NOMO-1 treated with dmso at 0.1 percent for 144 hours (cell line): ENCODE data around the gene SDCCAG8.
"Not testable (repeated sequence)": the region's sequence is repeated elsewhere in the genome, so short reads cannot be mapped to it uniquely, and the experiment has no call there.

Source experiments
- DNase-seq: peaks from one replicate; lab custom pipeline; 2025; ENCODE audit not compliant: unreplicated experiment; lab: John Stamatoyannopoulos, UW

Gene SDCCAG8

DNA sequence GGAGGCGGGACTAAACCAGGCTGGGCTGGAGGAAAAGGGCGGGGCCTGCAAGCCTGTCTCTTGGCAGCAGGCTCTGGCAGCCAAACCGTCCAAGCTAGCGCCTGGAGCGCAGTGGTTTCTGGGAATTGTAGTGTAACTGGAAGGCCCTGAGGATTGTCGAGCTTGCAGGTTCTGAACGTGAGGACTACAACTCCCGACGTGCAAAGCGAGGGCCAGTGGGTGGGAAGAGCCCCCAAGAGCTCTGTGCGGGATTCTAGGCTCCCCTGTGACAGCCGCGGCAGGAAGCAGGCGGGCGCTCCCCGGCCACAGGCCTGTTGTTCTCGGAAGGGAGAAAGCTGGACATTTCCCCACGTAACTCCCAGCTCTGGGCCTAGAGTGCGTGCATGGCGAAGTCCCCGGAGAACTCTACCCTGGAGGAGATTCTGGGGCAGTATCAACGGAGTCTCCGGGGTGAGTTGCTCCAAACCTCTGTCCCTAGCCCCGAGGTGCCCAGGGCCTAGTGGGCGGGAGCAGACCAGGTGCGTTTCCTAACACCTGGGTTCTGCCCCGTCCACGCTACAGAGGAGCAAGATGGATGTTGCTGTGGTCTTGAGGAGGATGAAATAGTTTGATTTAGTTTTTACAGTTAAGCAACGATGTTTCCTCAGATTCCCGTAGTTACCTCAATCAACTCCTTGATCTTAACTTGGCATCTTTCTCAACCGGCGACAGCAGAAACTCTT is at the start of gene SDCCAG8:
Gene SDCCAG8, plus strand, starts transcription at position 251 of the 722 bp plus-strand sequence. Its CDS starts 133 bp downstream, at position 384.
- DNase-seq = peak; percentile 97

- not testable (repeated sequence) for DNase-seq
These were observed 43.9 kb upstream of the SDCCAG8 start for GRCh38 chr1:243211984-243212383.

GRCh38 chr1:243213045-243213787 is 42.6 kb upstream of the SDCCAG8 start:
- DNase-seq = peak; percentile 31

GRCh38 chr1:243215276-243215875 is 40.5 kb upstream of the SDCCAG8 start:
- DNase-seq = not testable (repeated sequence)

GRCh38 chr1:243216741-243217140 is 39.1 kb upstream of the SDCCAG8 start:
- DNase-seq = no peak

GRCh38 chr1:243217349-243217748 is 38.5 kb upstream of the SDCCAG8 start:
- no peak for DNase-seq

DNA sequence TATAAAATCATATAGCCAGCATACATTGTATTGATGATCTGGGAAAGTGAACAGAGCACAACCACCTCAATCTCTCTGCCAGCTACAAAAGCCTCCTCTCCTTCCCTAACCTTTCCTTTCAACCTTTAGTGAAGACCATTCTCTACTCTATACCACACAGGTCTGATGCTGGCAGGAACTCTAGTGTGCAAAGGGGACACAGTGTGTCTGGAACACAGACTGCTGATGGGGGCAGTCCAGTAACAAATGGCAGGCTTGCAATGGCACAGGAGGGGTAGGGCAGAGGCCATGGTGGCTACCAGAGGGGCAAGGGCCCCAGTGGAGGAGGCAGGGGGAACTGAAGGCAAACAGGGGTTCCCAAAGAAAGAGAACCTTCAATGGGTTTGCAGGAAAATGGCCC is 37.8 kb upstream of the SDCCAG8 start:
- DNase-seq = no peak

- no peak for DNase-seq
These were observed 28.2 kb upstream of the SDCCAG8 start for GRCh38 chr1:243227622-243228021.

DNA sequence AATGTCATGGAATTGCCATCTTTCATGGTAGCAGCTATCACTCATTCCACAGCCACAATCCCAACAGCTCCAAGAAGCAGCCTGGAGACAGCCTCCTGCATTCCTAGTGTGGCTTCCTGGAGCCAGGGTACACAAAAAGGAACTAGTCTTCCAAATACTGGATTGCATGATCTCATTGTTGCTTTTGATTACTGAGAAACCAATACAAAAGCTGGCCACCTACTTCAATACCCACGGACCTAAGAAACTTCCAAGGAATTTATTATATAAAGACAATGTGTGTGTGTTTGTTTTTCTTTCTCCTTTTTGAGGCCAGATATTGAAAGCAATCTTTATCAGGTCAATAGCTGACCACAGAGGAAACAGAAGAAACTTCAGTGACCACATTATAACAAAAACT is 26.3 kb upstream of the SDCCAG8 start:
- DNase-seq = no peak

DNA sequence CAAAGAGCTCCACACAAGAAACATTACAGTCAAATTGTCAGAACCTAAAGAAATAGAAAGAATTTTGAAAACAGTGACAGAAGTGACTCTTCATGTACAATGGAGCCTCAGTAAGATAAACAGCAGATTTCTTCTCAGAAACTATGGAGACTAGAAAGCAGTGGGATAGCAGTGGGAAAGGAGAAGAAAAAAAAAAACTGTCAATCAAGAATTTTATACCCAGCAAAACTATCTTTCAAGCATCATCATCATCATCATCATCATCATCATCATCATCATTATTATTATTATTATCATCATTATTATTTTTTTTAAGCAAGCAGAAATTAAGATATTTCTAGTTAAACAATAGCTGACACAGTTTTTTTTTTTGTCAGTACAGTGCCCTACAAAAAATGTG is 24.9 kb upstream of the SDCCAG8 start:
- no peak for DNase-seq

DNA sequence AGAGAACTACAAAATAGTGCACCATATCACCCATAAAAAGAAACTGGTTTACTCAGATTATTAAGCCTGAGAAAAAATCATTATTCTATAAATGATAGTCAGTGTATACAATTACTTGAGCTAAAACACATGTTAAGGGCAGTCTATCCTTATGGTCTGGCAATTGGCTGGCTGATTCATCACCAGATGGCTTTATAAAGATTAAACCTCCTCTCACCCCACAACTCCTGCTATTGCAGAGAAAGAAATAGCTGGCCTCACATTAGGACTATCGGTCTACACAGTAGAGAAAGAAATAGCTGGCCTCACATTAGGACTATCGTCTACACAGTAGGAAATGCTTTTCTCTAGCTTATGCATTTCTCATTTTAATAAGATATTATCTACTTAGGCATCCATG is 21.9 kb upstream of the SDCCAG8 start:
- DNase-seq = no peak

- no peak for DNase-seq
These were observed 20.7 kb upstream of the SDCCAG8 start for GRCh38 chr1:243234978-243235647.

DNA sequence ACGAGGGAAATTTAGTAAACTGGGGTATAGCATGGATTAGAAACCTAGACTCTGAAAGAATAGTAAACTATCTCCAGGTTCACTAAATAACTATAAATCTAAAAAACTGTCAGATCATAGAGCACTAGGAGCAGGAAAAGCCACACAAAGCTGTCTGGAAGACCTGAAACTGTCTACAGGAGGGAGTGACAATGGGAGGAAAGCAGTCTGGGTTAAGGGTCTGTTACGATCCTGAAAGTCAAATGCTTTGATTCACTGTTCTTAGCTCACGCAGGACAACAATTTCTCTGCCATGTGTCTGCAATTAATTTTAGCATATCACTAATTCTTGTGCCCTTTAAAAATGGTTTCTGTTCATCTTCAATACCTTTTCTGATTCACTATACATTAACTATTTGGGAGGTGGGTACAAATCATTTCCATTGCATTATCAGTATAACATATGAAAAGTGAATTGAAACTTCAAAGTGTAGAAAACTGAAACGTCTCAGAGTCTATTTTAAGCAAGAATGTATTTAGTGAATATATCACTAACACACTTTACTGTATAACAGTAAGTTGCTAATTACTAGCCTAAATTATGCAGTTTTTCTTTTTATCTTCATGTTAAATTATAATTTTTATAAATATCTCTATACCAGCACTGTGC is 19.1 kb upstream of the SDCCAG8 start:
- DNase-seq = no peak

DNA sequence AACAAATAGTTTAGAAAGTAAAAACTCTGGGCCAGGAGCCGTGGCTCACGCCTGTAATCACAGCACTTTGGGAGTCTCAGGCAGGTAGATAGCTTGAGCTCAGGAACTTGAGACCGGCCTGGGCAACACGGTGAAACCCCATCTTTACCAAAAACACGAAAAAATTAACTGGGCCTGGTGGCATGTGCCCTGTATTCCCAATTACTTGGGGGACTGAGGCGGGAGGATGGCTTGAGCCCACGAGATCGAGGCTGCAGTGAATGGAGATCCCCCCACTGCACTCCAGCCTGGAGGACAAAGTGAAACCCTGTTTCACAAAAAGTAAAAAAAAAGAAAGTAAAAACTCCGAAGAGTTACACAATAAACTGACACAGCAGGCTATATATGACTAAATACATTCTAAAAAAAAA is 11.4 kb upstream of the SDCCAG8 start:
- DNase-seq = peak; percentile 5

- DNase-seq = peak; percentile 65
These were observed 8.9 kb upstream of the SDCCAG8 start for GRCh38 chr1:243246916-243247315.

GRCh38 chr1:243247901-243248300 is 7.9 kb upstream of the SDCCAG8 start:
- no peak for DNase-seq

- DNase-seq = no peak
These were observed 6.6 kb upstream of the SDCCAG8 start for GRCh38 chr1:243249214-243249613.

- DNase-seq = no peak
These were observed 5.7 kb upstream of the SDCCAG8 start for GRCh38 chr1:243250102-243250501.

DNA sequence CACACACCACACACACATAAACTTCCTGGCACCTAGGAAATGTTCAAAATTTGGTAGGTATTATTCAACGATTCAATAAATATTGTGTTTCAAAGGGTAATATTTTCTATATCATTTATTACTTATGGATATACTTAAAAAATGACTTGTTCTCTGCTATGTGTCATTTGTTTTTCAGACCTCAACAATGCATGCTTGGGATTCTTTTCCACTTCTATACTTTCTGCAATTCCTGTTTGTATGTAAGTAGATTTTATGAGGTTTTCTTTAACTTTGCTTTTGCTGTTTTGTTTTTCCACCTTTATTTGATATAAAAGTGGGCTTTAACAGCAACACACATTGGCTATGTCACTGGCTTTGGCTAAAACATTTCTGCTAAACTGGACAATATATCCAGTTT is 4.3 kb upstream of the SDCCAG8 start:
- no peak for DNase-seq

DNA sequence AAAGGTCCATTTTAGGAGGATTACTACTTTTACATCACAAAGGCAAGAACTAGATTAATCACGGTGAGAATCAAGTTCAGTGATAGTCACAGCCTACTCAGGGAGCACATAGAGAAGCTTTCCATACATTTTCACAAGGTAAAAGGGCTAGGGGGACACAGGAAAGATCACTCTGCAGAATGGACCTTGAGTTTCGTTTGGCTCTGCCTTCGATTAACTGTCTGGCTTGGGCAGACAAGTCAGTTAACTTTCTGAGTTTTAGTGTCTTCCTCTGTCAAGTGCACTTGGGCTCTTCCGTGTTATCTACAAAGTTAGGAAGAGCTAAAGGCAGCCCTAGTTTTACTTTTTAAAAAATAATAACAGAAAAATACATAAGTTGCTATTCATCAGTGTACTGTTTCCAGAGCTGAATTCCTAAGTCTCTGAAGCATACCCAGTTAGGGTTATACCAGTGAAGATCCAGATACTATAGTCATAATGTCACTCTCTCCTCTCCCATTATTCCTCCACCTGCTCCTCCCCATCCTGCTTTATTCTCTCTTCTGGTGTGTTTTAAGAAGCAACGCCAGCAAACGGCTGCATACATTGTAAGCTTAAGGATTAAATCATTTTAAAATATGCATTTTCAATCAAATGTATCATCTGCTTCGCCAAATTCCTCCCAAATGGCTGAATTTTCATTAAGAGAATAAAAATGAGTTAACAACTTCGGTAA is 2.5 kb upstream of the SDCCAG8 start:
- no peak for DNase-seq

DNA sequence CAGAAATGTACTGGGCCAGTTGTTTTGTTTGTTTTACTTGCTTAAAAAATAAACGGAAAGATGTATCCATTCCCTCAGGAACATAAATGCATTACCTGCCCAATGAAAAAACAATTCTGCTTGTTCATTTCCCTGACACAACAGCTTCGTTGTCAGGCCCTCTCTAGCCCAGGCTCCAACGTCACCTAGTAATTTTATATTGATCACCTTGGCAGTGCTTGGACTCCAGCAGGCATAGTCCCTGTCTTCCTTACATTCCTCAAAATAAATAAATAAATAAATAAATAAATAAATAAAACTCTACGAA is 2.0 kb upstream of the SDCCAG8 start:
- DNase-seq = no peak
